DOHH2 (cell line): Measurements from ENCODE around the gene GNA14.
"Not testable (repeated sequence)": the region's sequence is repeated elsewhere in the genome, so short reads cannot be mapped to it uniquely, and the experiment has no call there.

Source experiments
- H3F3A ChIP-seq: fragments of 200-600 bp; sonication (generic), shearing (Covaris generic); 2 replicates; pipeline ENCODE4 v1.6.0; 2016; ENCODE audit warnings: antibody characterized with exemption, mild to moderate bottlenecking; ENCODE audit not compliant: control insufficient read depth, insufficient read depth
- H3K27ac ChIP-seq: fragments of 200-600 bp; sonication (generic); 2 replicates; pipeline ENCODE4 v1.5.1; 2014; ENCODE audit warnings: low read depth, mild to moderate bottlenecking, low read length, moderate library complexity
- H3K27me3 ChIP-seq: fragments of 200-600 bp; sonication (generic); 2 replicates; pipeline ENCODE4 v1.6.1; 2014; ENCODE audit warnings: mild to moderate bottlenecking, low read length, mixed read lengths; ENCODE audit not compliant: control insufficient read depth
- H3K36me3 ChIP-seq: fragments of 200-600 bp; sonication (generic); 2 replicates; pipeline ENCODE4 v1.6.1; 2014; ENCODE audit warnings: mild to moderate bottlenecking, low read length, moderate library complexity, mixed read lengths; ENCODE audit not compliant: control insufficient read depth
- H3K4me1 ChIP-seq: fragments of 200-600 bp; sonication (generic); 2 replicates; pipeline ENCODE4 v1.6.1; 2014; ENCODE audit warnings: mild to moderate bottlenecking, low read length, mixed read lengths; ENCODE audit not compliant: control insufficient read depth
- H3K4me2 ChIP-seq: fragments of 200-600 bp; sonication (generic); 2 replicates; pipeline ENCODE4 v1.6.0; 2014; ENCODE audit warnings: mild to moderate bottlenecking, low read length, moderate library complexity
- H3K4me3 ChIP-seq: fragments of 200-600 bp; sonication (generic); 2 replicates; pipeline ENCODE4 v1.5.1; 2014; ENCODE audit warnings: mild to moderate bottlenecking, low read length, mixed read lengths
- H3K79me2 ChIP-seq: fragments of 200-600 bp; sonication (generic); 2 replicates; pipeline ENCODE4 v1.6.1; 2014; ENCODE audit warnings: mild to moderate bottlenecking, low read length, mixed read lengths; ENCODE audit not compliant: control insufficient read depth
- H3K9me2 ChIP-seq: fragments of 200-600 bp; sonication (generic); replicated peaks from 2 replicates; pipeline ENCODE4 v1.6.1; 2014; ENCODE audit warnings: mild to moderate bottlenecking, low read length, mixed read lengths; ENCODE audit not compliant: control insufficient read depth
- H3K9me3 ChIP-seq: fragments of 200-600 bp; sonication (generic); 2 replicates; pipeline ENCODE4 v1.6.1; 2014; ENCODE audit warnings: antibody characterized with exemption, low read length, mixed read lengths; ENCODE audit not compliant: control insufficient read depth, insufficient read depth
- H4K20me1 ChIP-seq: fragments of 200-600 bp; sonication (generic); 2 replicates; pipeline ENCODE4 v1.6.0; 2014; ENCODE audit warnings: low read depth, mild to moderate bottlenecking, antibody characterized with exemption, low read length, moderate library complexity; ENCODE audit not compliant: control insufficient read depth, insufficient read depth
- EZH2phosphoT487 ChIP-seq: fragments of 200-600 bp; sonication (generic); IDR thresholded peaks from 2 replicates; pipeline ENCODE4 v1.6.1; 2017; ENCODE audit warnings: borderline replicate concordance, mild to moderate bottlenecking, antibody characterized with exemption, low read length, moderate library complexity, mixed read lengths
- TF ChIP-seq, protein P1 (sequence below): fragments of 200-600 bp; sonication (generic); IDR thresholded peaks from one replicate; pipeline ENCODE4 v1.5.1; 2014; ENCODE audit warnings: antibody characterized with exemption, mild to moderate bottlenecking, low read depth, low read length; ENCODE audit not compliant: poor library complexity, severe bottlenecking

The GNA14 gene

DNA sequence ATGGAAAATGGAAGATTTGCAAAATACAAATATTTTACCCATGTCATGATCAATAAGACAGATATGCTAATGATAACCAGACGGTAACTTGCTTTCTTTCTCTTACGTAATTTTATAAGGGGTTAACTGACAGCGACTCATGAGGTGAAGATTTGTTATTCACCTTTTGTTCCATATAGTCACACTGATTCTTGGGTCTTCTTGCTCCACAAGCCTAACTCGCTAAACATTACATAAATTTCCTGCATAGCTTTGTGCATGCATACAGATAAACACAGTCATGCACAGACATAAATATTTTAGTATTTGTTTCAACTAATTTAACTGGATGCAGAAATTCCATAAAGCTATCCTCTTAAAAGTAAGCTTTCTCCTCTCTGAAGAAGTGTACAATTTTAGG, 244.9 kb downstream of the GNA14 start:
- Histone ChIP-seq H3K4me2 (no peak overlapping the region), H3K36me3 (peaks cover 11% of the 10 kb centered on the region), H3K9me2 (no peaks in the 10 kb centered on the region), H3K9me3 (peaks cover 5% of the 10 kb centered on the region; the same call in 1 of the 2 replicates), H3K27ac (no peak overlapping the region), H3F3A (no peaks in the 10 kb centered on the region), H3K79me2 (no peaks in the 10 kb centered on the region), H3K27me3 (no peaks in the 10 kb centered on the region), H3K4me3 (no peak overlapping the region), H4K20me1 (no peaks in the 10 kb centered on the region), H3K4me1 (no peaks in the 10 kb centered on the region)
- TF ChIP-seq, protein P1, sequence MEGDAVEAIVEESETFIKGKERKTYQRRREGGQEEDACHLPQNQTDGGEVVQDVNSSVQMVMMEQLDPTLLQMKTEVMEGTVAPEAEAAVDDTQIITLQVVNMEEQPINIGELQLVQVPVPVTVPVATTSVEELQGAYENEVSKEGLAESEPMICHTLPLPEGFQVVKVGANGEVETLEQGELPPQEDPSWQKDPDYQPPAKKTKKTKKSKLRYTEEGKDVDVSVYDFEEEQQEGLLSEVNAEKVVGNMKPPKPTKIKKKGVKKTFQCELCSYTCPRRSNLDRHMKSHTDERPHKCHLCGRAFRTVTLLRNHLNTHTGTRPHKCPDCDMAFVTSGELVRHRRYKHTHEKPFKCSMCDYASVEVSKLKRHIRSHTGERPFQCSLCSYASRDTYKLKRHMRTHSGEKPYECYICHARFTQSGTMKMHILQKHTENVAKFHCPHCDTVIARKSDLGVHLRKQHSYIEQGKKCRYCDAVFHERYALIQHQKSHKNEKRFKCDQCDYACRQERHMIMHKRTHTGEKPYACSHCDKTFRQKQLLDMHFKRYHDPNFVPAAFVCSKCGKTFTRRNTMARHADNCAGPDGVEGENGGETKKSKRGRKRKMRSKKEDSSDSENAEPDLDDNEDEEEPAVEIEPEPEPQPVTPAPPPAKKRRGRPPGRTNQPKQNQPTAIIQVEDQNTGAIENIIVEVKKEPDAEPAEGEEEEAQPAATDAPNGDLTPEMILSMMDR, result no peak
- no peak for TF ChIP-seq EZH2phosphoT487

DNA sequence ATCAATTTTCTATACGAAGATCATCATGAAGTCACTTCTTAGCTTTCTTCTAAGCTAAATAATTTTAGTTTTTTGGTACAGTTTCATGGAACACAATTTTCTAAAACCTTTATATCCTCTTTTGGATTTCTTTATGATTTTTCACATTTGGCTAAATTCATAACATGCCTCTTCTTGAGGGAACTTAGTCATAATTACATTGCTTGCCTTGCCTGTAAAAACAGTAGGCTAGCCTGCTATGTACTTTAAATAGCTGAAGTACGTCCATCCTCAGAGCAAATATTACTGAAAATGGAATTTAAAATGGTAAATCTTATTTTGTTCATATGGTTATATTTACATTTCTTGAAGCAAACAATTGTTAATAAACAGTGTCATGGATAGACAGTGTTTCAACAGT, 245.8 kb downstream of the GNA14 start:
- H3K4me2 ChIP-seq, result no peak overlapping the region
- no peaks in the 10 kb centered on the region for H3K9me3 ChIP-seq
- no peaks in the 10 kb centered on the region for H3K27me3 ChIP-seq
- H4K20me1 ChIP-seq, result no peaks in the 10 kb centered on the region
- no peak overlapping the region for H3K27ac ChIP-seq
- no peaks in the 10 kb centered on the region for H3K79me2 ChIP-seq
- H3K4me3 ChIP-seq, result no peak overlapping the region
- H3F3A ChIP-seq, result no peaks in the 10 kb centered on the region
- TF ChIP-seq EZH2phosphoT487, result no peak
- TF ChIP-seq, protein P1, result no peak
- H3K36me3 ChIP-seq, result peaks cover 5% of the 10 kb centered on the region; the same call in 1 of the 2 replicates
- H3K9me2 ChIP-seq, result no peaks in the 10 kb centered on the region
- no peaks in the 10 kb centered on the region for H3K4me1 ChIP-seq

DNA sequence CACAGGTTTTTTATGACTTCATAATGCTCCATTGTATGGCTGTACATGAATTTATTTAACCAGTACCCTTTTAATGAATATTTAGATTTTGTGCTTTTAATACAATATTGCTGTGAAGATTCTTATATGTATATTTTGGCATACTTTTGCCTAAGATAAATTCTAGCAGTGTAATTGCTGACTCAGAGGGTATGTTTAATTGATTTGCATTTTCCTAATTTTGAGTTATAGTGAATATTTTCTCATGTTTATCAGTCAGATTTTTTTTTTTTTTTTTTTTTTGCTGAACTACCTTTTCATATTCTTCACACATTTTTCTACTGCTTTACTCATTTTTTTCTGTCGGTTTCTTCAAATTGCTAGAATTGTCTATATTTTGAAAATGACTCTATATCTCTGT, 248.2 kb downstream of the GNA14 start:
- no peaks in the 10 kb centered on the region for H4K20me1 ChIP-seq
- H3K9me3 ChIP-seq, result no peaks in the 10 kb centered on the region
- H3K4me3 ChIP-seq, result no peak overlapping the region
- no peaks in the 10 kb centered on the region for H3K9me2 ChIP-seq
- no peaks in the 10 kb centered on the region for H3F3A ChIP-seq
- no peaks in the 10 kb centered on the region for H3K4me1 ChIP-seq
- H3K27me3 ChIP-seq, result no peaks in the 10 kb centered on the region
- no peaks in the 10 kb centered on the region for H3K36me3 ChIP-seq
- TF ChIP-seq, protein P1, result no peak
- TF ChIP-seq EZH2phosphoT487, result no peak
- no peak overlapping the region for H3K27ac ChIP-seq
- H3K79me2 ChIP-seq, result no peaks in the 10 kb centered on the region
- no peak overlapping the region for H3K4me2 ChIP-seq

DNA sequence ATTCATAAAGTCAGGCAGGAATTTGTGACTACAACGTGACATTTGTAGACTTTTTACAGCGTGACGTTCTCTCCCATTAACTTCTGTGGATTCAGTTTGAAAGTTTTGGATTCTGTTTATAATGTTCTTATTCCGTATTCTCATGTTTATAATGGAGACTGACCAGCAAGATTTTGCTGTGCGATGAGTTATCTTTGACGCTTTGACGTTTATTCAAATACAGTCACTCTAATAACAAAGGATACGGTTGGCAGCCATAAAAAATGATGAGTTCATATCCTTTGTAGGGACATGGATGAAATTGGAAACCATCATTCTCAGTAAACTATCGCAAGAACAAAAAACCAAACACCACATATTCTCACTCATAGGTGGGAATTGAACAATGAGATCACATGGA, 249.5 kb downstream of the GNA14 start:
- not testable (repeated sequence) for H3K4me2 ChIP-seq, H3K4me3 ChIP-seq, H3K4me1 ChIP-seq, H4K20me1 ChIP-seq, H3K79me2 ChIP-seq, H3K27ac ChIP-seq, H3K9me2 ChIP-seq, H3F3A ChIP-seq, H3K27me3 ChIP-seq, H3K36me3 ChIP-seq, H3K9me3 ChIP-seq
